ENCODE measurements around the gene PKP4. TPM values are rescaled to one million over a fixed set of nuclear protein-coding genes. Genes with fewer than 3 reads are reported as not detected.

The PKP4 gene
- total and polyA plus RNA-seq, 2 of the 8 experiments (the other 6 are each of a cell fraction or from before 2014, with no cell fraction given), result 48.2 to 88.0 TPM

DNA sequence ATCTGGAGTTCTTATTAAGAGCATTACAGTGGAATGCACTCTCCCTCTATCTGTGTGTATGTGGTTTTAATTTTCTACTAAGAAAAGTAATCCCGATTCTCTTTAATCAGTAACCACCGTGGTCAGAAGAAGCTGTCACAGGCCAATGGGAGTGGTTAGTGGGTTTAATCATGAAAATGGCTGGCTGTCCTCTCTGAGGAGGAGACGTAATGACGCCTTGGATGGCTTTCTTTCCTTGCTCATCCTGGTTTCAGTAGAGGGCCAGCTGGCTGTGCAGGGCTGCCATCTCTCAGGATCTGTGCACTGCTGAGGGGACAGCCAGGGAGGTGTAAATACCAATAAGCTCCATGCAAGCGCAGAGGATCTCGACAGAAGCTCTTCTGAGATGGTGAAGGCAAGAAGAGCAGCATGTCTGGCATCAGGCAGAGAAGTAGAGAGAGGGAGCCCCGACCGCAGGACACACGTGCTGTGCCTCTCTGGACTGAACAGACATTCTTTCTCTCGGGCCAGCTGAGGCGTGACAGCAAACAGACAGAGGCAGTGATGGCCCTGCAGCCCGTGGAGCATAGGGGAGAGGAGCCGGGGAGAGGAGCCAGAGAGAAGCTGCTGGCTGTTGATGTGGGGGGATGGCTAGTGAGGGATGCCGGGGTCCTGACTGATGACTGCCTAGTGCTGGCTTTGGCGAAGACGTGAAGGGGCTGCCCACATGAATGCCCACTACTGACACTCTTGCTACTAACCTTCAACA lies 273.3 kb downstream of the PKP4 start (continued):
- TF ChIP-seq, protein P1, sequence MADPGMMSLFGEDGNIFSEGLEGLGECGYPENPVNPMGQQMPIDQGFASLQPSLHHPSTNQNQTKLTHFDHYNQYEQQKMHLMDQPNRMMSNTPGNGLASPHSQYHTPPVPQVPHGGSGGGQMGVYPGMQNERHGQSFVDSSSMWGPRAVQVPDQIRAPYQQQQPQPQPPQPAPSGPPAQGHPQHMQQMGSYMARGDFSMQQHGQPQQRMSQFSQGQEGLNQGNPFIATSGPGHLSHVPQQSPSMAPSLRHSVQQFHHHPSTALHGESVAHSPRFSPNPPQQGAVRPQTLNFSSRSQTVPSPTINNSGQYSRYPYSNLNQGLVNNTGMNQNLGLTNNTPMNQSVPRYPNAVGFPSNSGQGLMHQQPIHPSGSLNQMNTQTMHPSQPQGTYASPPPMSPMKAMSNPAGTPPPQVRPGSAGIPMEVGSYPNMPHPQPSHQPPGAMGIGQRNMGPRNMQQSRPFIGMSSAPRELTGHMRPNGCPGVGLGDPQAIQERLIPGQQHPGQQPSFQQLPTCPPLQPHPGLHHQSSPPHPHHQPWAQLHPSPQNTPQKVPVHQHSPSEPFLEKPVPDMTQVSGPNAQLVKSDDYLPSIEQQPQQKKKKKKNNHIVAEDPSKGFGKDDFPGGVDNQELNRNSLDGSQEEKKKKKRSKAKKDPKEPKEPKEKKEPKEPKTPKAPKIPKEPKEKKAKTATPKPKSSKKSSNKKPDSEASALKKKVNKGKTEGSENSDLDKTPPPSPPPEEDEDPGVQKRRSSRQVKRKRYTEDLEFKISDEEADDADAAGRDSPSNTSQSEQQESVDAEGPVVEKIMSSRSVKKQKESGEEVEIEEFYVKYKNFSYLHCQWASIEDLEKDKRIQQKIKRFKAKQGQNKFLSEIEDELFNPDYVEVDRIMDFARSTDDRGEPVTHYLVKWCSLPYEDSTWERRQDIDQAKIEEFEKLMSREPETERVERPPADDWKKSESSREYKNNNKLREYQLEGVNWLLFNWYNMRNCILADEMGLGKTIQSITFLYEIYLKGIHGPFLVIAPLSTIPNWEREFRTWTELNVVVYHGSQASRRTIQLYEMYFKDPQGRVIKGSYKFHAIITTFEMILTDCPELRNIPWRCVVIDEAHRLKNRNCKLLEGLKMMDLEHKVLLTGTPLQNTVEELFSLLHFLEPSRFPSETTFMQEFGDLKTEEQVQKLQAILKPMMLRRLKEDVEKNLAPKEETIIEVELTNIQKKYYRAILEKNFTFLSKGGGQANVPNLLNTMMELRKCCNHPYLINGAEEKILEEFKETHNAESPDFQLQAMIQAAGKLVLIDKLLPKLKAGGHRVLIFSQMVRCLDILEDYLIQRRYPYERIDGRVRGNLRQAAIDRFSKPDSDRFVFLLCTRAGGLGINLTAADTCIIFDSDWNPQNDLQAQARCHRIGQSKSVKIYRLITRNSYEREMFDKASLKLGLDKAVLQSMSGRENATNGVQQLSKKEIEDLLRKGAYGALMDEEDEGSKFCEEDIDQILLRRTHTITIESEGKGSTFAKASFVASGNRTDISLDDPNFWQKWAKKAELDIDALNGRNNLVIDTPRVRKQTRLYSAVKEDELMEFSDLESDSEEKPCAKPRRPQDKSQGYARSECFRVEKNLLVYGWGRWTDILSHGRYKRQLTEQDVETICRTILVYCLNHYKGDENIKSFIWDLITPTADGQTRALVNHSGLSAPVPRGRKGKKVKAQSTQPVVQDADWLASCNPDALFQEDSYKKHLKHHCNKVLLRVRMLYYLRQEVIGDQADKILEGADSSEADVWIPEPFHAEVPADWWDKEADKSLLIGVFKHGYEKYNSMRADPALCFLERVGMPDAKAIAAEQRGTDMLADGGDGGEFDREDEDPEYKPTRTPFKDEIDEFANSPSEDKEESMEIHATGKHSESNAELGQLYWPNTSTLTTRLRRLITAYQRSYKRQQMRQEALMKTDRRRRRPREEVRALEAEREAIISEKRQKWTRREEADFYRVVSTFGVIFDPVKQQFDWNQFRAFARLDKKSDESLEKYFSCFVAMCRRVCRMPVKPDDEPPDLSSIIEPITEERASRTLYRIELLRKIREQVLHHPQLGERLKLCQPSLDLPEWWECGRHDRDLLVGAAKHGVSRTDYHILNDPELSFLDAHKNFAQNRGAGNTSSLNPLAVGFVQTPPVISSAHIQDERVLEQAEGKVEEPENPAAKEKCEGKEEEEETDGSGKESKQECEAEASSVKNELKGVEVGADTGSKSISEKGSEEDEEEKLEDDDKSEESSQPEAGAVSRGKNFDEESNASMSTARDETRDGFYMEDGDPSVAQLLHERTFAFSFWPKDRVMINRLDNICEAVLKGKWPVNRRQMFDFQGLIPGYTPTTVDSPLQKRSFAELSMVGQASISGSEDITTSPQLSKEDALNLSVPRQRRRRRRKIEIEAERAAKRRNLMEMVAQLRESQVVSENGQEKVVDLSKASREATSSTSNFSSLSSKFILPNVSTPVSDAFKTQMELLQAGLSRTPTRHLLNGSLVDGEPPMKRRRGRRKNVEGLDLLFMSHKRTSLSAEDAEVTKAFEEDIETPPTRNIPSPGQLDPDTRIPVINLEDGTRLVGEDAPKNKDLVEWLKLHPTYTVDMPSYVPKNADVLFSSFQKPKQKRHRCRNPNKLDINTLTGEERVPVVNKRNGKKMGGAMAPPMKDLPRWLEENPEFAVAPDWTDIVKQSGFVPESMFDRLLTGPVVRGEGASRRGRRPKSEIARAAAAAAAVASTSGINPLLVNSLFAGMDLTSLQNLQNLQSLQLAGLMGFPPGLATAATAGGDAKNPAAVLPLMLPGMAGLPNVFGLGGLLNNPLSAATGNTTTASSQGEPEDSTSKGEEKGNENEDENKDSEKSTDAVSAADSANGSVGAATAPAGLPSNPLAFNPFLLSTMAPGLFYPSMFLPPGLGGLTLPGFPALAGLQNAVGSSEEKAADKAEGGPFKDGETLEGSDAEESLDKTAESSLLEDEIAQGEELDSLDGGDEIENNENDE (IDR thresholded peaks at IDR 0.05; ENCODE audit: insufficient replicate concordance, low read length), result no peak
- TF ChIP-seq TEAD4 (IDR thresholded peaks at IDR 0.05; ENCODE audit: low read depth, low read length), result no peak
- TF ChIP-seq CEBPB (IDR thresholded peaks at IDR 0.05; ENCODE audit: low read depth, low read length), result no peak
- no peak for TF ChIP-seq SRF (IDR thresholded peaks at IDR 0.05; ENCODE audit: low read depth, low read length)
- no peak for TF ChIP-seq HDAC6 (IDR thresholded peaks at IDR 0.05; ENCODE audit: low read depth, low read length)
